Skin of body (tissue), 2 donors: Measurements from ENCODE around the gene HIGD1C. TPM values are rescaled to one million over a fixed set of nuclear protein-coding genes. Genes with fewer than 3 reads are reported as not detected.
"Not testable (repeated sequence)": the region's sequence is repeated elsewhere in the genome, so short reads cannot be mapped to it uniquely, and the experiment has no call there.

Source experiments
- DNase-seq: peaks from one replicate; lab custom pipeline; 2025; lab: John Stamatoyannopoulos, UW
- total RNA-seq: library from RNA; depleted of rRNA; stranded (reverse); fragments of >200 nt; gene quantifications from one replicate; pipeline ENCODE4 v1.2.3, GENCODE V29; 2014

HIGD1C gene
- total RNA-seq, 1 donor from 2014 or later, result not detected

GRCh38 chr12:50933459-50934124 lies 18.8 kb upstream of the HIGD1C start:
- DNase-seq, result no peak

GRCh38 chr12:50934371-50934851 lies 17.9 kb upstream of the HIGD1C start:
- DNase-seq, result no peak

- DNase-seq, result no peak
Measured at GRCh38 chr12:50934981-50935807, 17.1 kb upstream of the HIGD1C start.

- DNase-seq, result no peak
Measured at GRCh38 chr12:50936821-50937530, 15.4 kb upstream of the HIGD1C start.

GRCh38 chr12:50937653-50938052 lies 14.7 kb upstream of the HIGD1C start:
- no peak for DNase-seq

- no peak for DNase-seq
Measured at GRCh38 chr12:50947933-50948626, 4.3 kb upstream of the HIGD1C start.

GRCh38 chr12:50948798-50949197 lies 3.5 kb upstream of the HIGD1C start:
- DNase-seq, result no peak

GRCh38 chr12:50949801-50950302 lies 2.5 kb upstream of the HIGD1C start:
- no peak for DNase-seq

GRCh38 chr12:50951112-50951511 lies 1.2 kb upstream of the HIGD1C start:
- no peak for DNase-seq

- no peak for DNase-seq
Measured at GRCh38 chr12:50953047-50953446, 703 bp downstream of the HIGD1C start.

- DNase-seq, result not testable (repeated sequence)
Measured at GRCh38 chr12:50954789-50955188, 2.4 kb downstream of the HIGD1C start.

GRCh38 chr12:50955288-50955687 lies 2.9 kb downstream of the HIGD1C start:
- no peak for DNase-seq

GRCh38 chr12:50955697-50956096 lies 3.4 kb downstream of the HIGD1C start:
- no peak for DNase-seq

- DNase-seq, result no peak
Measured at GRCh38 chr12:50960130-50960529, 7.8 kb downstream of the HIGD1C start.

- no peak for DNase-seq
Measured at GRCh38 chr12:50961708-50962107, 9.4 kb downstream of the HIGD1C start.

- no peak for DNase-seq
Measured at GRCh38 chr12:50964432-50964831, 12.1 kb downstream of the HIGD1C start.

- DNase-seq, result no peak
Measured at GRCh38 chr12:50971946-50972345, 19.6 kb downstream of the HIGD1C start.

GRCh38 chr12:50979369-50980052 lies 27.2 kb downstream of the HIGD1C start:
- no peak for DNase-seq

- no peak for DNase-seq
Measured at GRCh38 chr12:50980545-50980944, 28.2 kb downstream of the HIGD1C start.
